ENCODE measurements around the gene PLOD1.
"Not testable (repeated sequence)": the region's sequence is repeated elsewhere in the genome, so short reads cannot be mapped to it uniquely, and the experiment has no call there.

PLOD1 gene

GRCh38 chr1:12003762-12004161 is 69.2 kb downstream of the PLOD1 start:
- FAIRE-seq (no peak), DNase-seq (ENCODE audit: low spot score) (no peak)

- no peak for DNase-seq (ENCODE audit: low spot score)
- no peak for FAIRE-seq
These were observed 71.1 kb downstream of the PLOD1 start for GRCh38 chr1:12005488-12006166.

GRCh38 chr1:12006167-12006921 is 71.8 kb downstream of the PLOD1 start:
- no peak for FAIRE-seq
- no peak for DNase-seq (ENCODE audit: low spot score)

- DNase-seq (ENCODE audit: low spot score) (no peak), FAIRE-seq (no peak)
These were observed 72.7 kb downstream of the PLOD1 start for GRCh38 chr1:12007204-12007603.

GRCh38 chr1:12008355-12008754 is 73.8 kb downstream of the PLOD1 start:
- FAIRE-seq; DNase-seq (ENCODE audit: low spot score): not testable (repeated sequence)

GRCh38 chr1:12009318-12009947 is 74.9 kb downstream of the PLOD1 start:
- no peak for FAIRE-seq

GRCh38 chr1:12010746-12011570 is 76.4 kb downstream of the PLOD1 start:
- DNase-seq (ENCODE audit: low spot score) (no peak), FAIRE-seq (no peak)

More at GRCh38 chr1:12009318-12009947, 74.9 kb downstream of the PLOD1 start:
- no peak for DNase-seq (ENCODE audit: low spot score)

- DNase-seq (ENCODE audit: low spot score) (no peak), FAIRE-seq (no peak)
These were observed 77.5 kb downstream of the PLOD1 start for GRCh38 chr1:12011998-12012397.

- FAIRE-seq (no peak), DNase-seq (ENCODE audit: low spot score) (no peak)
These were observed 78.2 kb downstream of the PLOD1 start for GRCh38 chr1:12012560-12013316.

GRCh38 chr1:12014141-12014991 is 79.8 kb downstream of the PLOD1 start:
- no peak for DNase-seq (ENCODE audit: low spot score)
- FAIRE-seq = no peak

- DNase-seq (ENCODE audit: low spot score) (no peak), FAIRE-seq (no peak)
These were observed 80.5 kb downstream of the PLOD1 start for GRCh38 chr1:12015001-12015491.

- FAIRE-seq (no peak), DNase-seq (ENCODE audit: low spot score) (no peak)
These were observed 81.0 kb downstream of the PLOD1 start for GRCh38 chr1:12015499-12015898.

GRCh38 chr1:12016182-12016581 is 81.7 kb downstream of the PLOD1 start:
- DNase-seq (ENCODE audit: low spot score) (no peak), FAIRE-seq (no peak)

- DNase-seq (ENCODE audit: low spot score) (no peak), FAIRE-seq (no peak)
These were observed 85.5 kb downstream of the PLOD1 start for GRCh38 chr1:12019858-12020509.

- FAIRE-seq (no peak), DNase-seq (ENCODE audit: low spot score) (no peak)
These were observed 87.1 kb downstream of the PLOD1 start for GRCh38 chr1:12021616-12022015.

GRCh38 chr1:12022036-12022435 is 87.5 kb downstream of the PLOD1 start:
- FAIRE-seq (no peak), DNase-seq (ENCODE audit: low spot score) (no peak)
